HAP-1 (cell line): ENCODE results near the gene SNIP1.
A peak's percentile ranks its signal among the peaks of the same experiment; 100 is the strongest.
"Not testable (repeated sequence)": the region's sequence is repeated elsewhere in the genome, so short reads cannot be mapped to it uniquely, and the experiment has no call there.

Experiments used
- DNase-seq, 2 experiments: peaks; one replicate each; pipeline ENCODE4 v3.0.0-alpha.2; 2016 to 2020; ENCODE audit warnings: low spot score in 2 of 2
- H3K27me3 ChIP-seq: fragments of 250-450 bp; sonication (Bioruptor Pico); 2 replicates; pipeline ENCODE4 v1.5.1; 2020; ENCODE audit warnings: low read depth, mild to moderate bottlenecking, moderate library complexity
- H3K36me3 ChIP-seq: fragments of 250-450 bp; sonication (Bioruptor Pico); replicated peaks from 2 replicates; pipeline ENCODE4 v1.5.1; 2020; ENCODE audit warnings: mild to moderate bottlenecking
- H3K4me1 ChIP-seq: fragments of 250-450 bp; sonication (Bioruptor Pico); 2 replicates; pipeline ENCODE4 v1.5.1; 2020; ENCODE audit warnings: mild to moderate bottlenecking
- H3K4me3 ChIP-seq: fragments of 250-450 bp; sonication (Bioruptor Pico); 2 replicates; pipeline ENCODE4 v1.5.1; 2020; ENCODE audit warnings: mild to moderate bottlenecking, moderate library complexity
- H3K9me3 ChIP-seq: fragments of 250-450 bp; sonication (Bioruptor Pico); 2 replicates; pipeline ENCODE4 v1.5.1; 2020; ENCODE audit warnings: mild to moderate bottlenecking, moderate library complexity
- in situ Hi-C: fragments of 300-500 bp; cut with MboI; formaldehyde crosslinking; loops from 3 replicates; pipeline ENCODE4 v1.14.3; 2020; ENCODE audit warnings: low sequenced_read_pairs, inconsistent platforms, mixed read lengths

SNIP1 gene

DNA sequence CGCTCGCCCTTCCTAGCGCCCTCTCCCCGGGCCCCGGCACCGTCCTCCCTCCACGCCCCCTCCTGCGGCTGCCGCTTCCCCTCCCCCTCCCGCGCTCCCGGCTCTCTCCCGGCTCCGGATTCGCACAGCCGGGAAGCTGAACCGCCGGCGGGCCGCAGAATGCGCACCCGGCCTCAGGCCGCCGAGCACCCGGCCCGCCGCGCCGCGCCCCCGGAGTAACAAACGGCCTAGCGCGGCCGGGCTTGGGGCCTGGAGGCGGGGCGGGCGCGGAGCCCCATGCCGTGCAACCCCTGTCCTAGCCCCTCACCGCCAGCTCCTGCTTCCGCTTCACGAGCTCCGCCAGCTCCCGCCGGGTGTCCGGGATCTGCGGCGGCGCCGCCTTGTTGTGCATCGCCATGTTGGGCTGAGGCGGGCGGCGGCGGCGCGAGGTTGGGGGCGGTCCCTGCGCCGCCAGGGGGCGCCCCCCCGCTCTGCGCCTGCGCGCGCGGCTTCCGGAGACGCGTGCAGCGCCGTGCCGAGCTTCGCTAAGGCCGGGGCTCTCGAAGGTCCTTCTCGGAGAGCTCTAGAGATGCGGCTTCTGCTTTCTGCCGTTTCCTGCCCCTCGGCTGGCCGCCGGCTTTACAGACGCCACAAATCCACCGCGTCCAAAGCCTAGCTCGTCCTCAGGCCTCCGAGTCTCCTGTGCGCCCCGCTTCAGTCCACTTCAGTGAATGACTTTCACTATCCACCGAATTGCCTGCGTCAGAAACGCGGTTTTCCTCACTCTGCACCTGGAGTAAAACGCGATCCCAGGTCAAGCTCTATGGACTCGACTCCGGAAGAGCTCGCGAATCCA is 39.5 kb downstream of the SNIP1 start, which contains the start of gene MEAF6:
TSS of gene MEAF6 (minus strand) at position 417 of the 835 bp plus-strand sequence. CDS start at position 397, 20 bp downstream.
- in situ Hi-C loops: no loop called here
- H3K4me1 ChIP-seq: peaks cover 12% of the 10 kb centered on the region
- peaks cover 21% of the 10 kb centered on the region for H3K36me3 ChIP-seq
- H3K9me3 ChIP-seq: no peaks in the 10 kb centered on the region
- peak within 1 kb of the TSS; percentile 58 for H3K4me3 ChIP-seq
- peak; percentile 80 to 86 for DNase-seq
- no peaks in the 10 kb centered on the region for H3K27me3 ChIP-seq

DNA sequence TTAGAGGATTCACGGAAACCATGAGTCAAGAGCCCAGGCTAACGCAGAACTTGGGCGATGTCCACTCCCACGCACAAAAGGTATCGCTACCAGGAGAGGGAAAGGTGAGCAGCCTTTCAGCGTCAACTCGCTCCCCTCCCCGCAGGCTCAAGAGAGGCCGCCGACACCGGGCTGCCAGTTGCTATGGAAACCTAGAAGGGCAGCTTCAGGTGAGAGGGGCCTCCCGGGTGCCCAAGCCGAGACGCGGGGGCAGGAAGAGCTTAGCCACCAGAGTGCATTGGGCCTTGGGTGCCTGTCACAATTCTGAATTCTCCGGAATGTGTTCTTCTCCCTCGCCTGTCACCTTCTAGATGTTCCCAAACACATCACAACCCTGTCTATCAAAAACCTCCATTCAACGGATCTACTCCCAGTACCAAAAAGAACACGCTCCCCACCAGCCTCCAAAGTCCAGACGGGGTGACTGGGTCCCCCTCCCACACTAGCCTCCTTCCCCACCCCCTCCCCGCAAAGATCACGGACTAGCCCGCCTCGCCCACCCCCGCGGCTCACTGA is 40.2 kb downstream of the SNIP1 start:
- peak; percentile 14 to 62 for DNase-seq
- Histone ChIP-seq H3K36me3 (peaks cover 28% of the 10 kb centered on the region), H3K9me3 (no peaks in the 10 kb centered on the region), H3K27me3 (no peaks in the 10 kb centered on the region), H3K4me3 (peak overlapping the region; percentile 58), H3K4me1 (peaks cover 12% of the 10 kb centered on the region)
- in situ Hi-C loops: no loop called here

DNA sequence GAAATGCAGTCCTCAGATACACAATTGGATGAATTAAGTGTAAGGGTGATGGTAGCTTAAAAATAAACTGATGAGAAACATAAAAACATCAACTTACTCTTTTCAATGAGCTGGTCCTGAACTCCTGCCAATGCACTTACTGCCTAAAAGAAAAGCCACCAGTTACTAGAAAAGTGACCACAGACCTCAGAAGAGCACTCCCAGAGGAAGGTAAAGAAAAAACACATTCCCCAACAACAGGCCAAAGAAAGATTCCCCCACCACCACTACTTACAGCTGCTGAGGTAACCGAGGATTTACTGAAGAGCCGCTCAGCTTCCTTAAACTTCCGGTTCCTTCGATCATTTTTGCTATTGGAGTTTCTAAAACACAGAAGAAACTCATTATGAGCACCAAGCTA is 44.9 kb downstream of the SNIP1 start:
- peaks cover 42% of the 10 kb centered on the region for H3K36me3 ChIP-seq
- DNase-seq: peak in 1 of 2 experiments; percentile 22
- in situ Hi-C loops: no loop called here

DNA sequence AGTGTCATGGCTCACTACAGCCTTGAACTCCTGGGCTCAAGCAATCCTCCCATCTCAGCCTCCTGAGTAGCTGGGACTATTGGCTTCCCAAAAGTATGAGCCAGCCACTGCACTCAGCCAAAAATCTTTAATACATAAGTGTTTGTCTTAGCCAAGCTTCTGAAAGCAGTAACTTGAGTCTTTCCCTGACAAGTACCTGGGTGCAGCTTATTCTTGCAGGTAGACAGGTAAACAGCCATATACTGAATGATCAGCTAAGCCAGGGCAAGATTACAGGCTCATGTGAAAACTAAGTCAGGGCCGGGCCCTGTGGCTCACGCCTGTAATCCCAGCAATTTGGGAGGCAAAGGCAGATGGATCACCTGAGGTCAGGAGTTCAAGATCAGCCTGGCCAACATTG is 47.4 kb downstream of the SNIP1 start:
- Histone ChIP-seq H3K27me3 (no peaks in the 10 kb centered on the region), H3K4me1 (no peaks in the 10 kb centered on the region), H3K9me3 (0 out of 2 replicates have a peak, but pooled peaks cover 2% of the 10 kb centered on the region), H3K36me3 (peaks cover 38% of the 10 kb centered on the region), H3K4me3 (no peak overlapping the region)
- in situ Hi-C loops: no loop called here
- no peak for DNase-seq

More for the DNA sequence above, 44.9 kb downstream of the SNIP1 start:
- H3K27me3 ChIP-seq: no peaks in the 10 kb centered on the region
- 0 out of 2 replicates have a peak, but pooled peaks cover 2% of the 10 kb centered on the region for H3K9me3 ChIP-seq
- H3K4me1 ChIP-seq: peaks cover 3% of the 10 kb centered on the region; the same call in 1 of the 2 replicates
- no peak overlapping the region for H3K4me3 ChIP-seq

DNA sequence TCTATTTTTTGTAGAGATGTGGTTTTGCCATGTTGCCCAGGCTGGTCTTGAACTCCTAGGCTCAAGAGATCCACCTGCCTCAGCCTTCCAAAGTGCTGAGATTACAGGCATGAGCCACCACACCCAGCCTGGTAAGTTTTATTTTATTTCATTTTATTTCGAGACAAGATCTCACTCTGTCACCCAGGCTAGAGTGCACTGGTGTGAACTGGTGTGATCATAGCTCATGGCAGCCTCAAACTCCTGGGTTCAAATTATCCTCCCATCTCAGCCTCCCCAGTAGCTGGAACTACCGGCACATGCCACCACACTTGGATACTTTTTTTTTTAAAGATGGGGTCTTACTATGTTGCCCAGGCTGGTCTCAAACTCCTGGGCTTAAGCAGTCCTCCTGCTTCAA is 51.3 kb downstream of the SNIP1 start:
- H3K4me3 ChIP-seq, H3K4me1 ChIP-seq, H3K27me3 ChIP-seq, DNase-seq, H3K9me3 ChIP-seq, in situ Hi-C loops: not testable (repeated sequence)
- H3K36me3 ChIP-seq: peaks cover 40% of the 10 kb centered on the region

DNA sequence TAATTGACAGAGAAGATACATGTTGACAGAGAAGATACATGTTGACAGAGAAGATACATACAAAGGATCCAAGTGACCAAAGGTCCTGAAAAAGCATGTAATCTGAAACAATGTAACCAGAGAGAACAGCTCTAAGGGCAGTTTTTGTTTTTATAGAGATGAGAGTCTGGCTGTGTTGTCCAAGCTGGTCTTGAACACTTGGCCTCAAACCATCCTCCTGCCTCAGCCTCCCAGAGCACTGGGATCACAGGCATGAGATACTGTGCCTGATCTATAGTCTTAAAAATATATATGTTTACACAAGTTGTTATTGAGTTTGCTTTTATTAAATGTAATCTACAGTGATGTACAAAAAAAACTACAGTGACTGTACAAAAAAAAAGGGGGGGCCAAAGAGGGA is 52.0 kb downstream of the SNIP1 start:
- Histone ChIP-seq H3K4me1 (no peaks in the 10 kb centered on the region), H3K9me3 (0 out of 2 replicates have a peak, but pooled peaks cover 2% of the 10 kb centered on the region), H3K36me3 (peaks cover 39% of the 10 kb centered on the region), H3K4me3 (no peak overlapping the region), H3K27me3 (no peaks in the 10 kb centered on the region)
- no peak for DNase-seq
- in situ Hi-C loops: no loop called here

DNA sequence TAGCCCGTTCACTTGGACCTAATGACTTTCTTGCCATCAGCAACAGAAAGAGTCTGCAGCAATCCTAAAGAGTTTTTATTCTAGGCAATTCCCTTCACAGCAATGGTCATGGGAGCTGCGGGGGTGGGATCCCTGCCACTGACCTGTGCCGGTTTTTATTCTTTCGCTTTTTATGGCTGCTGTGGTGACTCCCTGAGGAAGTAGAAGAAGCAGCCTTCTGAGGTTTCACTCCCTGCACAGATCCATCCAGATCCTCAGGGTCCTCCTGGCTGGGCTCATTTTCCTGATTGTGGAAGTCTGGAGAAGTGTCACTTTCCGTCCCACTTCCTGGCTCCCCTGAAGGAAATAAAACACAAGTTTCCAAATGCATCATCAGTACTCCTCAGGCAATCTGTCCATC is 52.4 kb downstream of the SNIP1 start:
- DNase-seq: no peak
- Histone ChIP-seq H3K4me1 (no peaks in the 10 kb centered on the region), H3K27me3 (no peaks in the 10 kb centered on the region), H3K4me3 (no peak overlapping the region), H3K9me3 (0 out of 2 replicates have a peak, but pooled peaks cover 2% of the 10 kb centered on the region), H3K36me3 (peaks cover 39% of the 10 kb centered on the region)
- in situ Hi-C loops: no loop called here

DNA sequence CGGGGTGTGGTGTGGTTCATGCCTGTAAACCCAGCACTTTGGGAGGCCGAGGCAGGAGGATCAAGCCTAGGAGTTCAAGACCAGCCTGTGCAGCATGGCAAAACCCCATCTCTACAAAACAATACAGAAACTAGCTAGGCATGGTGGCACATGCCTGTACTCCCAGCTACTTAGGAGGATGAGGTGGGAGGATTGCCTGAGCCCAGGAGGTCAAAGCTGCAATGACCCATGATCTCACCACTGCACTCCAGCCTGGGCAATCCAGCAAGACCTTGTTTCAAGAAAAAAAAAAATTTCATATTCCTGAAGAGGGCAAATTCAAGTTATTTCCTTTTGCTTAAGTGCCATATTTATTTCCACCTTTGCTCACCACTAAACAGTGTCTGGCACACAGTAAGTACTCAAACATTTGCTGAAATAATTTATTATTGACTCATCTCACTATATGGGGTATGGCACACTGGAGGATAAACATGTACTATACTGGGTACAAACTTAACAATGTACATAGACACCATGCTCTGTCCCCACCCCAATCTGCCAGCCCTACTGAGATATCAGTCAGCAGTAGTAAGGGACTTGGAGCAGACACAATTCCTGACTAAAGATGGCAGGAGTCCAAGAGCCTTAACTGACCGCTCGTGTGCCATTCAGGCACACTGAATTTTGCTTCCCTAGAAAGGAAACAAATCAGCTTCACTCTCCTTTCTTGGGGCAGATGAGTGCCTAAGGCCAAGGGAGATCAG is 55.0 kb downstream of the SNIP1 start:
- Histone ChIP-seq H3K27me3 (no peaks in the 10 kb centered on the region), H3K4me1 (no peaks in the 10 kb centered on the region), H3K4me3 (no peak overlapping the region), H3K9me3 (no peaks in the 10 kb centered on the region), H3K36me3 (peaks cover 37% of the 10 kb centered on the region)
- in situ Hi-C loops: no loop called here
- no peak for DNase-seq

DNA sequence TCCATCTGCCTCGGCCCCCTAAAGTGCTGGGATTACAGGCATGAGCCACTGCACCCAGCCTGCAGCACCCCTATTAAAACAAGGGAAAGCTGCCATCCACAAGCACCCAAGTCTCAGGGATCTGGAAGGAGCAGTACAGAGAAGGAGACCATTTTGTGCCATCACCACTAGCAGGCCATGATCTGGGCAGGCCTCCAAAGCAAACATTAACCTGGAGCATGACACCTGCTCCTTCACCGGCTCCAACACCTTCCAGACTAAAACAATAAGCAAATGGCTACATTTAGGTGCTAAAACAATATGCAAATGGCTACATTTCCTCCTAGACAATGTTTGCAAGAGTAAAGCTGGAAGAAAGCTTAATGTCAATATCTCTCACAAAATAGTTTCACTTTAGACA is 56.3 kb downstream of the SNIP1 start:
- H3K36me3 ChIP-seq: peaks cover 47% of the 10 kb centered on the region
- no peaks in the 10 kb centered on the region for H3K9me3 ChIP-seq
- DNase-seq: no peak
- in situ Hi-C loops: no loop called here
- no peak overlapping the region for H3K4me3 ChIP-seq
- no peaks in the 10 kb centered on the region for H3K27me3 ChIP-seq
- H3K4me1 ChIP-seq: no peaks in the 10 kb centered on the region

DNA sequence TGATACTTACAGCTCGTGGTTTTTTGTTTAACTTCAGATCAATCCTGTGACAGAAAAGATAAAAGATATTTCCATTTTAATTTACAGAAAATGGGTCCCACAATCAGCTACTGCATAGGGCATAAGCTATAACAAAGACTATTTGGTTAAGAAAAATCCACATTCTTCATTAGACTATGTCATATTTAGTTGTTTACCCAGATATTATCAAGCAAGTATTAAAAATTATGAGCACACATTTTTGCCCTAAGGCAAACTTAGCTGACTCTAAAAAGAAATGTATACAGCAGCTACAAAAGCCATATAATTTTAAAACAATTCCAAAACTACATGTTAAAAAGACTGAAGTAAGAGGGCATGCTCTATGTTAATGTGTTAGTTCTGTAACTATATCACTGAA is 58.2 kb downstream of the SNIP1 start:
- peaks cover 45% of the 10 kb centered on the region for H3K36me3 ChIP-seq
- in situ Hi-C loops: no loop called here
- H3K4me1 ChIP-seq: no peaks in the 10 kb centered on the region
- no peaks in the 10 kb centered on the region for H3K9me3 ChIP-seq
- DNase-seq: no peak
- H3K27me3 ChIP-seq: no peaks in the 10 kb centered on the region
- no peak overlapping the region for H3K4me3 ChIP-seq

DNA sequence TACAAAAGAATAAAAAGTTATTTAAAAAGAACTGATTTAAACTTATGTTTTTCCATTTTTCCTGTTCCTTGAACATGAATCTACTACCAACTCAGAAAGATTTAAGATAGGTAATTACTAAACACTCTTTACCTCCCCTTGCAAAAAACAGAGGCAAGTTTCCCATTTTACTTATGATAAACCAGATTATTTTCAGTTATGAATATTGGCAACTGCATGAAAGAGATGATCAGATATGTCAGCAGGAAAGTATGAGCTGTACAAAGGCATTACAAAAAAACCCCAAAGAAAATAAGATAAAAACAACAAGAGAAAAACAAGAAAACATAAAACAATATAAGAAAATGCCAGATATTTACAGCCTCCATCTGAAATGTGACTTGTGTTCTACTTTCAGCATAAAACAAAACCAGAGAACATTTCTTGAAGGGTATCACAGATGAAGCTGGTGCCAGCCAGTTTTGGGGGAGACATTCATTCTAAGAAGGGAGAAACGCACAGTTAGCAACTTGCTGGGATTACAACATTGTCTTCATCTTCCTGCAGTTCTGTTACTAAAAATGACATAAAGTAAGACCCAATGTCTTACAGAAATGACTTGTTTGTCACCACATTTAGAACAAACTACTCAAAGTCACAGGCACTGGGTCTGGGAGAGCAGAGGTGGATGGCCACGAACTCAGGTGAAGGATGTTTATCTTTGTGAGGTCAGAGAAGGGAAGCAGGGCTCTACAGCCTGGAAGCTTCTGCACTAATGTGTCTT is 60.6 kb downstream of the SNIP1 start:
- H3K4me1 ChIP-seq: no peaks in the 10 kb centered on the region
- no peak for DNase-seq
- no peaks in the 10 kb centered on the region for H3K9me3 ChIP-seq
- no peaks in the 10 kb centered on the region for H3K27me3 ChIP-seq
- in situ Hi-C loops: no loop called here
- H3K4me3 ChIP-seq: no peak overlapping the region
- peaks cover 30% of the 10 kb centered on the region for H3K36me3 ChIP-seq

DNA sequence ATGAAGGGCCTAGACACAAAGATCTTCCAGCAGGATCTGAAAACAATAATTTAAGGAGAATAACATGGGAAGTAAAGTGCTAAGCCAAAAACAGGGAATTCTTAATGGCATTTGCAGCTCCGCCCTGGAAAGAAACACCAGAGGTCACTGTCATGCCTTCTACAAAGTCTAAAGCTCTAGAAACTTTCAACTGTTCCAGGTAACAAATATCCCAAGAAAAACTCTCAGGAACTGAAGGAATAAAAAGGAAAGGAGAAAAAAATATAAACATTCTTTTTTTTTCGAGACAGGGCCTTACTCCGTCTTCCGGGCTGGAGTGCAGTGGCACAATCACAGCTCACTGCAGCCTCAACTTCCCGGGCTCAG is 66.5 kb downstream of the SNIP1 start:
- in situ Hi-C loops: no loop called here

More for the DNA sequence above, 66.5 kb downstream of the SNIP1 start:
- peaks cover 27% of the 10 kb centered on the region for H3K36me3 ChIP-seq
- H3K4me1 ChIP-seq: no peaks in the 10 kb centered on the region
- H3K4me3 ChIP-seq: no peak overlapping the region
- DNase-seq: no peak
- no peaks in the 10 kb centered on the region for H3K27me3 ChIP-seq
- no peaks in the 10 kb centered on the region for H3K9me3 ChIP-seq
